Measurements from ENCODE around the gene GRK3. TPM values are rescaled to one million over a fixed set of nuclear protein-coding genes. Genes with fewer than 3 reads are reported as not detected.
"Not testable (repeated sequence)": the region's sequence is repeated elsewhere in the genome, so short reads cannot be mapped to it uniquely, and the experiment has no call there.

Gene GRK3
- total and polyA plus RNA-seq, 2 of the 4 experiments (the other 2 are of a cell fraction), result 0.58 to 1.6 TPM

DNA sequence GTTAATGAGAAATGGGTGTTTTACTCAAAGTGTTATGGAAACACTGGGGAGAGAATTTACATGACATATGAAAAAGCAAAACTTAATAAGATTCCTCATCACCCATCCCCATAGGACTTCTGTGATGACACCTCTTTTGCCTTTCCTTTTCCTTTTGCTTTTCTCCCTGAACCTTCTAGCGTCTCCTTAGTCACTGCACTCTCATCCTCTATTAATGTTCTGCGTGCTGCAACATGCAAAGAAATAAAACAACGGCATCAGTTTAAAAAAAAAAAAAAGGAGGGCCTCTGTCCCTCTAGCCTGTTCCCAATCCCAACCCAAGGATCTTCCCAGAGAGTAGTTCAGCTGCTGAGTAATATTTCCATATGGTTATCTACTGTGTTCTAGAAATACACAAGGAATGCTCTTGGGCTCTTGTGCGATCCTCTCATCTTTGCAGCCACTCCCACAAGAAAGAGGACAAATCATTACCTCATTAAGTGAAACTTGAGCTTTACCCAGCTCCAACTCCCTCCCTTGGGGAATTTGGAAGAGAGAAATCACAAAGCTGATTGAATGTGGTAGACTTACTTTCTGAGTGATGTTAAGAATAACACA is 34.8 kb upstream of the GRK3 start:
- H4K5ac ChIP-seq (ENCODE audit: low read depth, low read length); H3K4ac ChIP-seq (ENCODE audit: low read depth, low read length); H4K8ac ChIP-seq (ENCODE audit: low read depth in 2 of 2, low read length in 2 of 2); H2BK20ac ChIP-seq (ENCODE audit: low read depth, low read length); H3K4me1 ChIP-seq (ENCODE audit: control insufficient read depth, insufficient read depth, low read length); H2BK5ac ChIP-seq (ENCODE audit: low read depth, low read length, poor library complexity, severe bottlenecking); in situ Hi-C loops (cut with MboI; ENCODE audit: low sequenced_read_pairs); DNase-seq; H3K9ac ChIP-seq (ENCODE audit: low read depth, low read length); H3K79me1 ChIP-seq (ENCODE audit: low read depth in 1 of 2, low read length in 2 of 2); H3K9me3 ChIP-seq (ENCODE audit: control insufficient read depth, insufficient read depth, low read length); H2AK5ac ChIP-seq (ENCODE audit: low read depth, low read length); H3K27me3 ChIP-seq (ENCODE audit: control insufficient read depth, insufficient read depth, low read length); H4K20me1 ChIP-seq (ENCODE audit: insufficient read depth, low read length); H3K27ac ChIP-seq (ENCODE audit: insufficient read depth, low read length); H3K4me3 ChIP-seq (ENCODE audit: insufficient read depth, low read depth, low read length); H4K91ac ChIP-seq (ENCODE audit: insufficient read depth, low read depth, low read length); H3K14ac ChIP-seq (replicated peaks; ENCODE audit: low read depth, low read length); H3K56ac ChIP-seq (ENCODE audit: extremely low read depth, insufficient read depth, low read length); BruUV-seq (replicated peaks); H2AK9ac ChIP-seq (replicated peaks; ENCODE audit: low read depth, low read length, poor library complexity); H3K36me3 ChIP-seq (ENCODE audit: control insufficient read depth, insufficient read depth, low read length); H3K18ac ChIP-seq (ENCODE audit: low read depth, low read length); H2BK120ac ChIP-seq (ENCODE audit: low read depth, low read length); POLR2A ChIA-PET (ENCODE audit: unreplicated experiment); intact Hi-C loops (cut with micrococcal nuclease); H2AFZ ChIP-seq (replicated peaks; ENCODE audit: low read length, poor library complexity); H2BK15ac ChIP-seq (ENCODE audit: low read depth, low read length); H3K23ac ChIP-seq (ENCODE audit: low read depth, low read length); H3K4me2 ChIP-seq (ENCODE audit: low read depth, low read length); H3K9me1 ChIP-seq (ENCODE audit: insufficient read depth, low read length); CTCF ChIA-PET; ATAC-seq (ENCODE audit: low read depth); dilution Hi-C loops (cut with HindIII; ENCODE audit: low sequenced_read_pairs, unreplicated experiment): not testable (repeated sequence)
- no CpG with 5 or more reads among the region's 4 CpGs for WGBS, 2 experiments (ENCODE audit: extremely low coverage in 2 of 2, insufficient read length in 1 of 2)

DNA sequence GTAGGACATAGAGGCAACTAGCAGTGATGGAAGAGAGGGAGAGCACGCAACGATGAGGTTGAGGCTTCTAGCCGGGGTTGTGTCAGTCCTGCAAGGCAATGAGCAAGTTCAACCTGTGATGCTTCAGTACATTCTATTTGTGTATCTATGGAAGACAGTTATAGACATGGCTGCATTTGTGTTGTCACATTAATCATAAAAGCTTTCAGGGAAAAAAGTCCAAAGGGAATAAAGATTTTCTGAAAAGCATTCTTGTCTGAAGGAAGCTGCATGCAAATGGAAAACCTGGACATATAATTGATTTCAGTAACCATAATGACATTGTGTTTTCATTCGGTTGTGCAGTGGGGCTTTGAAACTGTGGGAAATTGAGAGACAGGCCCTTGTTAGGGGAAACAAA is 32.8 kb upstream of the GRK3 start:
- BruUV-seq (replicated peaks); H3K9ac ChIP-seq (ENCODE audit: low read depth, low read length); H3K4me3 ChIP-seq (ENCODE audit: insufficient read depth, low read depth, low read length); H2BK15ac ChIP-seq (ENCODE audit: low read depth, low read length); H3K23ac ChIP-seq (ENCODE audit: low read depth, low read length); H3K27ac ChIP-seq (ENCODE audit: insufficient read depth, low read length); in situ Hi-C loops (cut with MboI; ENCODE audit: low sequenced_read_pairs); H4K5ac ChIP-seq (ENCODE audit: low read depth, low read length); H3K9me3 ChIP-seq (ENCODE audit: control insufficient read depth, insufficient read depth, low read length); H3K4ac ChIP-seq (ENCODE audit: low read depth, low read length); H4K91ac ChIP-seq (ENCODE audit: insufficient read depth, low read depth, low read length); H3K79me1 ChIP-seq (ENCODE audit: low read depth in 1 of 2, low read length in 2 of 2); dilution Hi-C loops (cut with HindIII; ENCODE audit: low sequenced_read_pairs, unreplicated experiment); H2BK120ac ChIP-seq (ENCODE audit: low read depth, low read length); H3K36me3 ChIP-seq (ENCODE audit: control insufficient read depth, insufficient read depth, low read length); ATAC-seq (ENCODE audit: low read depth); CTCF ChIA-PET; POLR2A ChIA-PET (ENCODE audit: unreplicated experiment); H2BK20ac ChIP-seq (ENCODE audit: low read depth, low read length); H3K4me2 ChIP-seq (ENCODE audit: low read depth, low read length); H4K20me1 ChIP-seq (ENCODE audit: insufficient read depth, low read length); H3K18ac ChIP-seq (ENCODE audit: low read depth, low read length); intact Hi-C loops (cut with micrococcal nuclease); H3K56ac ChIP-seq (ENCODE audit: extremely low read depth, insufficient read depth, low read length); H3K14ac ChIP-seq (replicated peaks; ENCODE audit: low read depth, low read length); H3K27me3 ChIP-seq (ENCODE audit: control insufficient read depth, insufficient read depth, low read length); H3K4me1 ChIP-seq (ENCODE audit: control insufficient read depth, insufficient read depth, low read length); H2AK5ac ChIP-seq (ENCODE audit: low read depth, low read length); H3K9me1 ChIP-seq (ENCODE audit: insufficient read depth, low read length); H2AFZ ChIP-seq (replicated peaks; ENCODE audit: low read length, poor library complexity); H2AK9ac ChIP-seq (replicated peaks; ENCODE audit: low read depth, low read length, poor library complexity); DNase-seq; H2BK5ac ChIP-seq (ENCODE audit: low read depth, low read length, poor library complexity, severe bottlenecking); H4K8ac ChIP-seq (ENCODE audit: low read depth in 2 of 2, low read length in 2 of 2): not testable (repeated sequence)
- no CpG with 5 or more reads among the region's 4 CpGs for WGBS, 2 experiments (ENCODE audit: extremely low coverage in 2 of 2, insufficient read length in 1 of 2)

Measured in IMR-90 (cell line).